IPS-20b (cell line): Measurements from ENCODE around the gene CD96.

Source experiments
- H3K27ac ChIP-seq: one replicate; pipeline ENCODE4 v1.5.1; 2013; ENCODE audit warnings: low read length
- H3K27me3 ChIP-seq: 2 replicates; pipeline ENCODE4 v1.6.1; 2013; ENCODE audit warnings: mild to moderate bottlenecking, low read length, inconsistent platforms; ENCODE audit not compliant: insufficient read depth
- H3K36me3 ChIP-seq: 2 replicates; pipeline ENCODE4 v1.6.1; 2013; ENCODE audit warnings: low read depth, mild to moderate bottlenecking, inconsistent platforms, low read length, moderate library complexity; ENCODE audit not compliant: insufficient read depth
- H3K4me1 ChIP-seq: 2 replicates; pipeline ENCODE4 v1.6.1; 2013; ENCODE audit warnings: mild to moderate bottlenecking, control low read depth, inconsistent platforms, low read length, moderate library complexity; ENCODE audit not compliant: insufficient read depth
- H3K4me3 ChIP-seq: 2 replicates; pipeline ENCODE4 v1.5.1; 2013; ENCODE audit warnings: mild to moderate bottlenecking, low read length, inconsistent platforms
- H3K9ac ChIP-seq: 2 replicates; pipeline ENCODE4 v1.6.1; 2013; ENCODE audit warnings: low read depth, mild to moderate bottlenecking, inconsistent platforms, low read length, moderate library complexity
- H3K9me3 ChIP-seq: 2 replicates; pipeline ENCODE4 v1.6.1; 2013; ENCODE audit warnings: mild to moderate bottlenecking, low read depth, low read length, inconsistent platforms; ENCODE audit not compliant: insufficient read depth

Gene CD96

DNA sequence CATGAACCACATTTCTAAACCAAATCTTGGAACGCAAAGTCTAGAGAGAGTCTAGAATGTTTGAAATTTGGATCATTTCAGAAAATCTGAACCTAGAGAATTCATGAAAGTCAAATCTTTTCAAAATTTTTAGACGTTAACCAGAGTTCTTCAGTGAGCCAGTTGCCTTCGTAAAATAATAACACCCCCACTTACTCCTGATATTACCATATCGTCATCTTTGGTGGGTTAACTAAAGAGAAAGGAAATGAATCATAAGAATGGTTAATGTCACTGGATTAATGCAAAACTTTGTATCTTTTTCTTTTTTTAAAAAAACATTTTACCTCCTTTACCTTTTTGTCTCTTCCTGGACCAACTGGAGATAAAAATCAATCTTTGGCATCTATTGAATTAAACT is 54.3 kb downstream of the CD96 start:
- H3K9ac ChIP-seq: no peak overlapping the region
- no peak overlapping the region for H3K27ac ChIP-seq
- H3K36me3 ChIP-seq: no peaks in the 10 kb centered on the region

DNA sequence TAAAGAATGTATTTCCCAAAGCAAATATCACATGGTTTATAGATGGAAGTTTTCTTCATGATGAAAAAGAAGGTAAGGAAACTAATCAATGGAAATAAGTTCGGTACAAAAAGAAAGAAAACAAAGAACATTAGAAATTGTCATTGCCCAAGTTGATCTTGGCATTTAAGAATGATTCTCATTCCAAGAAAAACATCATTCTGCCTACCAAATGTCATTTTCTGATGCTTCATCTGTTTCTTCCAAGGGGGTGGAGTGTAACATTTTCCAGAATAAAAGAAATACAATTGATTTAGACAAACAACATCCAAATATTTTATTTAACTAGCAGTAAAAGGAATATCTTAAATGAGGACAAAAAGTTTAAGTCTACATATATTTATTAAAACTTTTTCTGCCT is 56.1 kb downstream of the CD96 start:
- Histone ChIP-seq H3K4me3 (no peak overlapping the region), H3K9me3 (no peaks in the 10 kb centered on the region), H3K36me3 (no peaks in the 10 kb centered on the region), H3K9ac (no peak overlapping the region), H3K4me1 (no peaks in the 10 kb centered on the region; the same call in 1 of the 2 replicates), H3K27me3 (no peaks in the 10 kb centered on the region), H3K27ac (no peak overlapping the region)

More for the DNA sequence above, 54.3 kb downstream of the CD96 start:
- Histone ChIP-seq H3K27me3 (no peaks in the 10 kb centered on the region), H3K4me1 (no peaks in the 10 kb centered on the region; the same call in 1 of the 2 replicates), H3K4me3 (no peak overlapping the region), H3K9me3 (no peaks in the 10 kb centered on the region)

DNA sequence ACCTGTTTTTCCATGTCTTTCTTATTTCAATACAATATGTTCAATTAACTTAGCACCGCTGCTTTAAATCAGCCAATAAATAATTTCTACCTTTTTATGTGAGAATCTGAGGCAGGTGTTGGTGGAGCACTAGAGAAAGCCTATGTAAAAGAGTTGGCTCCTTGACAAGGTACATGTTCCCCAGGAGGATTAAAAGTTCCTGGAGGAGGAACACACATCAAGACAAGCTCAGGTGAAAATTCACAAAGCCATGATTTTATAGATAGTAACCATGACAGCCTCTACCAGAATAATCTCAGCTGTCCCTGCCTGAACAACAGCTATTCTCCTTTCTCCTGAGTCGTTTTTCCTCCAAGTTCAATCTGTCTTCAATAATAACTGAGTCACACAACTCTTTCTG is 56.6 kb downstream of the CD96 start:
- no peaks in the 10 kb centered on the region for H3K36me3 ChIP-seq
- H3K27ac ChIP-seq: no peak overlapping the region
- H3K9me3 ChIP-seq: no peaks in the 10 kb centered on the region
- H3K4me3 ChIP-seq: no peak overlapping the region
- H3K27me3 ChIP-seq: no peaks in the 10 kb centered on the region
- no peaks in the 10 kb centered on the region; the same call in 1 of the 2 replicates for H3K4me1 ChIP-seq
- no peak overlapping the region for H3K9ac ChIP-seq

DNA sequence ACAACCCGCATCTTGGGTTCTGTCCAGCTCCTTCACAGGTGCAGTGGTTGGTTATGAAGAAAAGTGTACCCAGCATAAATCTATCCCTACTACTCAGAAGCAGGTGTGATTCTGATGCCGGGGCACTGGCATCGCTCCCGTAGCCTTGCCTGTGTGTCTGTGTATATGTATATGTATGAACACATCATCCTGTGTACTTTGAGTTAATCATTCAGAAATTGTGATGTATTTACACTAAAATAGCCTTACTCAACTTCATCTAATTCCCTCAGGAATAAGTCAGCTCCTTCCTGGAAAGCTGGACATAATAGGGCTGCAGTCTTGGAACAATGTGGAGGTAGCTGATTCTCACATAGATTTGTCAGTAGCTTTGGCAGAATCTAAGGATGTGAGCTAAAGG is 59.8 kb downstream of the CD96 start:
- Histone ChIP-seq H3K4me1 (no peaks in the 10 kb centered on the region), H3K9me3 (no peaks in the 10 kb centered on the region), H3K9ac (no peak overlapping the region), H3K27me3 (no peaks in the 10 kb centered on the region), H3K4me3 (no peak overlapping the region), H3K27ac (no peak overlapping the region), H3K36me3 (no peaks in the 10 kb centered on the region)

DNA sequence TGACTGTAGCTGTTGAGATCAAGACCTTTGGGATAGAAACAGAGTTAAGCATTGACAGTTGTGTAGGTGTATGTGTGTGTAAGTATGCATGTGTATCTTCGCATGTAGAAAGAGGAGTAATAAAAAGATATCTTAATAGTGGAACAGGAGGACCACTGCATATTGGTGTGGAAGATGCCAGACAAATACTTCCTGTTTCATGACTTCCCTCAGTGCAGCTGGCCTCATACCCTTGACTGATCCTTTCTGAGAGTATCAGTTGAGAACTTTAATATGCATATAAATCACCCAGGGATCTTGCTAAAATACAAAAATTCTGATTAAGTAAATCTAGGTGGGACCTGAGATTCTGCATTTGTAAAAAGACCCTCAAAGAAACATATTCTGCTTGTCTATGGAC is 61.7 kb downstream of the CD96 start:
- H3K9me3 ChIP-seq: no peaks in the 10 kb centered on the region
- H3K4me1 ChIP-seq: no peaks in the 10 kb centered on the region
- H3K36me3 ChIP-seq: no peaks in the 10 kb centered on the region
- no peak overlapping the region for H3K9ac ChIP-seq
- no peak overlapping the region for H3K4me3 ChIP-seq
- no peaks in the 10 kb centered on the region for H3K27me3 ChIP-seq
- no peak overlapping the region for H3K27ac ChIP-seq

DNA sequence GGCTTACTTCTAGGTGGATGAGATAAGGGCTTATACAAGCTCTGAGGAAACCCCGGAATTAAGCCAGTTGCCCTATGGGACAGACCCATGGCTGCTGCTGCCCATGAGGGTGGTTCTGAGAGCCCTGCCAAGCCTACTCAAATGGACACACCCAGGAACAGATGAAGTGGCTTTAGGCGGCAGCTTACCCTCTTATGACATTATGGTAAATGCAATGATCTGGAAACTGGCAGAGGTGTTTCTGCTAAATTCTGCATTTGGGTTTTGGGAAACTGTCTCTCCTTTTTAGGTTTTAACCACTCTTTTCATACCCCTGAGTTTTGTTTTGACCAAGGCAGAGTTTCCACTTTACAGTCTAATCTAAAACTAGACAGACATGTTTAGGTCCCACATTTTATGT is 62.1 kb downstream of the CD96 start:
- no peaks in the 10 kb centered on the region for H3K36me3 ChIP-seq

DNA sequence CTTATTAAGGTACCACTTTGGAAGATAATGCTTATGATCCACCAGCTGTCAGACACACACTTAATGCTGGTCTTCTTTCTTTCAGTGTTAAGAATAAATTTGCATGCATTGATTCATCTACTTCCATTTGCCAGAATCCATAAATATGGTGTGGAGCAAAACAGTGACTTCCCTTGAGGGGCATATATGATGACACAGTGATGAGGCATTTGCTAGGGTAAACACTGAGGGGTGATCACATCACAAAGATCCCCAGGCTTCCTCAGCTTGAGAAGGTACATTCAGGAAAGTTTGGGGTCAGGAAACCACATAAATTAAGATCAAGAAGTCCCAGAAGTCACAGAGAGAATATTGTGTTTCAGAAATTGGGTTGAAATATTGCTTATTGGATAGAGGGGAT is 63.0 kb downstream of the CD96 start:
- Histone ChIP-seq H3K4me1 (no peaks in the 10 kb centered on the region), H3K36me3 (no peaks in the 10 kb centered on the region), H3K27me3 (no peaks in the 10 kb centered on the region), H3K27ac (no peak overlapping the region), H3K9ac (no peak overlapping the region), H3K4me3 (no peak overlapping the region), H3K9me3 (no peaks in the 10 kb centered on the region)

More for the DNA sequence above, 62.1 kb downstream of the CD96 start:
- Histone ChIP-seq H3K9me3 (no peaks in the 10 kb centered on the region), H3K9ac (no peak overlapping the region), H3K27ac (no peak overlapping the region), H3K27me3 (no peaks in the 10 kb centered on the region), H3K4me3 (no peak overlapping the region), H3K4me1 (no peaks in the 10 kb centered on the region)

DNA sequence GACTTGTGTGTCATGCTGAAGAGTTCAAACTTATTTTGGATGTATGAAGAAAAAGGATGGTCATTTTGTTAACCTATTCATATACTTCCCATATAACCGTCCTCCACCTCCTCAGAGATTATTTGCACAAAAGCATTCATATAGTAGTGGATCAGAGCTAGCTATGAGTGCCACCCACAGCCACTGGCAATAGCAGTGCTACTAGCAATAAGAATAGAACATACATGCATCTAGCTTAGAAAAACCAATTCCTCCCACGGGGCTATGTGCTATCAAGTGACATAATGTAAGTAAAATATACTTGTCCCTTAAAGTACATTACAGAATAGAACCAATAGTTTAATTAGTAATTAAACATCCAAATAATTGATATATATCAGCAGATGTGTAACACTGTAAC is 63.5 kb downstream of the CD96 start:
- no peaks in the 10 kb centered on the region for H3K27me3 ChIP-seq
- no peak overlapping the region for H3K27ac ChIP-seq
- no peak overlapping the region for H3K9ac ChIP-seq
- H3K36me3 ChIP-seq: no peaks in the 10 kb centered on the region
- H3K4me3 ChIP-seq: no peak overlapping the region
- no peaks in the 10 kb centered on the region for H3K9me3 ChIP-seq
- no peaks in the 10 kb centered on the region for H3K4me1 ChIP-seq

DNA sequence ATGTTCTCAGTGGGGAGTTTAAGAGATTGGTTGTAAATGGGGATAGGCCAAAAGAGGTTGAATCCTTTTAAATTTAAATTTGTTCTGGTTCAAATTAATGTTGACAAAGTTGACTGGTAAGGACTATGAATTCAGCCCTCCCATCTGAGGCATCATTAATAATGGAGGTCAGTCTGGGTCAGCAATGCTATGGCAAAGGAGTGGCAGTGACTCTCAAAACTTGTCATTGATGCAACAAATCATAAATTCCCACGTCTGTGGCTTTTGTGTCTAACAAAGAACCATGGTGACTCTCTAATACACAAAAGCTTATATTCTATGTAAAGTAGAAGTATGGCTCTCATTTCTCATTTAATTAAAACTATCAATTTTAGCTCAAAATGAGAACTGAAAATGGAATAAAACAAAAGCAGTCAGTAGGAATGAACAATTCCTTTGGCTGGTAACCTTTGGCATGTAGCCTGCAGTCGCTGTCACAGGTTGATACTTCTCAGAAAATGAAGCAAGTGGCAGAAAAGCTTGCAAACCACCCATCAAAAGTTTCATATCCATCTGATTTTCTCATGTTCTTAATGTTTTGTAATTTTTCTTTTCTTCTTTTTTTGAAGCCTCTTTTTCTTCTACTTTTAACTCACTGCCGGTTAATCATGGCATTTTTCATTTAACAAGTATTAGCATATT is 65.4 kb downstream of the CD96 start:
- Histone ChIP-seq H3K27me3 (no peaks in the 10 kb centered on the region), H3K9ac (no peak overlapping the region), H3K36me3 (no peaks in the 10 kb centered on the region), H3K4me3 (no peak overlapping the region), H3K27ac (no peak overlapping the region), H3K4me1 (no peaks in the 10 kb centered on the region), H3K9me3 (no peaks in the 10 kb centered on the region)

DNA sequence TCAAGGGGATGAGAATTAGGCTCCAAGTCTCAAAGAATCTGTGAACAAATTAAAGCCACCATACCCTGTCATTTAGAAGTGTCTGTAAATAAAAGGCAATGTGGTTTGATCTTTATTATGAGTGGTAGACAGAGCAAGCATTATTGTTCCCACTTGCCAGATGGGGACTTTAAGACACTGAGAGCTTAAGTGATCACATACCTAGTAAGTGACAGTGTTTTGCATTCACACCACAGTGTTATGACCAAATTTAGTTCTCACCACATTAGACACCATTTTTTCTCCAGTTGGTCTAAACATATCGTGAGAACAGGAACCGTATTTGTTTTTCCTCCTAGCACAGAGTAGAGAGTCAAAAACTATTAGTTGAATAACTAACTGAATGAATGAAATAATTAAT is 66.4 kb downstream of the CD96 start:
- Histone ChIP-seq H3K36me3 (no peaks in the 10 kb centered on the region), H3K27me3 (no peaks in the 10 kb centered on the region), H3K27ac (no peak overlapping the region), H3K9ac (no peak overlapping the region), H3K9me3 (no peaks in the 10 kb centered on the region), H3K4me1 (no peaks in the 10 kb centered on the region), H3K4me3 (no peak overlapping the region)

DNA sequence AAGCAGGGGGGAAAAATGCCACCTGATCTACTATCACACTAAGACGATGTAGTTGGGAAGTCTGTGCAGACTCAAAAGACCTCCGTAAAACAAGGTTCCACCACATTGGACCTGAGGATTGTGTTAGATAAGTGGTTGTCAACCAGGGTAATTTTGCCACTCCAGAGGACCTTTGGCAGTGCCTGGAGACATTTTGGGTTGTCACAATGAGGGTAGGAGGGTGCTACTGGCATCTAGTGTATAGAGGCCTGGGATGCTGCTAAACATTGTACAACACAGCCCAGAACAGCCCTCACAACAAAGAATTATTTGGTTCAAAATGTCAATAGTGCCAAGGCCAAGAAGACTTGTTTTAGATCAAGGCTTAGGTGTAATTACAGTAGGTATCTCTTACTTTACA is 67.7 kb downstream of the CD96 start:
- H3K9ac ChIP-seq: no peak overlapping the region
- H3K4me1 ChIP-seq: no peaks in the 10 kb centered on the region
- no peak overlapping the region for H3K27ac ChIP-seq
- no peak overlapping the region for H3K4me3 ChIP-seq
- no peaks in the 10 kb centered on the region for H3K9me3 ChIP-seq
- no peaks in the 10 kb centered on the region for H3K27me3 ChIP-seq
- no peaks in the 10 kb centered on the region for H3K36me3 ChIP-seq

DNA sequence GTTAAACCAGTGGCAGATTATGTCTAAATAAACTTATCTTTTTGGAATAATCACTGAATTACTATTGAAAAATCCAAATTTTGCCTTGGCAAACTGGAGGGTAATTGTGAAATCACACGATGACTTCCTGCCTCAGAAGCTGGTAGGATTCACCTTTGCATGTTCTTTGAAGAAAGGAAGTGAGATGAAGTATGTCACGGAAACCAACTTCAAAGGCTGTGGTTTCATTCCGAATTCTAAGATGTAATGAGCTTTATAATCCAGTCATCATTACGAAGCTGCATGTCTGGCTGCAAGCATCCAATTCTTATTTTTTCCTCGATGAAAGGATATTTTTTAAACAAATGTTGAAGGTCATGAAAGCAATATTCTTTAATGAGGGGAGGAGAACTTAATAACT is 68.2 kb downstream of the CD96 start:
- H3K36me3 ChIP-seq: no peaks in the 10 kb centered on the region
- no peaks in the 10 kb centered on the region for H3K4me1 ChIP-seq
- H3K27me3 ChIP-seq: no peaks in the 10 kb centered on the region
- H3K27ac ChIP-seq: no peak overlapping the region
- no peaks in the 10 kb centered on the region for H3K9me3 ChIP-seq
- no peak overlapping the region for H3K9ac ChIP-seq
- no peak overlapping the region for H3K4me3 ChIP-seq
